NCI-H2107 treated with DMSO at 0.1 percent for 48 hours (cell line): ENCODE measurements around the gene COL27A1.

ENCODE experiments used
- DNase-seq: peaks from one replicate; lab custom pipeline; 2025; ENCODE audit not compliant: unreplicated experiment; lab: John Stamatoyannopoulos, UW

Gene COL27A1

GRCh38 chr9:114299286-114300152, 144.2 kb downstream of the COL27A1 start:
- no peak for DNase-seq

DNA sequence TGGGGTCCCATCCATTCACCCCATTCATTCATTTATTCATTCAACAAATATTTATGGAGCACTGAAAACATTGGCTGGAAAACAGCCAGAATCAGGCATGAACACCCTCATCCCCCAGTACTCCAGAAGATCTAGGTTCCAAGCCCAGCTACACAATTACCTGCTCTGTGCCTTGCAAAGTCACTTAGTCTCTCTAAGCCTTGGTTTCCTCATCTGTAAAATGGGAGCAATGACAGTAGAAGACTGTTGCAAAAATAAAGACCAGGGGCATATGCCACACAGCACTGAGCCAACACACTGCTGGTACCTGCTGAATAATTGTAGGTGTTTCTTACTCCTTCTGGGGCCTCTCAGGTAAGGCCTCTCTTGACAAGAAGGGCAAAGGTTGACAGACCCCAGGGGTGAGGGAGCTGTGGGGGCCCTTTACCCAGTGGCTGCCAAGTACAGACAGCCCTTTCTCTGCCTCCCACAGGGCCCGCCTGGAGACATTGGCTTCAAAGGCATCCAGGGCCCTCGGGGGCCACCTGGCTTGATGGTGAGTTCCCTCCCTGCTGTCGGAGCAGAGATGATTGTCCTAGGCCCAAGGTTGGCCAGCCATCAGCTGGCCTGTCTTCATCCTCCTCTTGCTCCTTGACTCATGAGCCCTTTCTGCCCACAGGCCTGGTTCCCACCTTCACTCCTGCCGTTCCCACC, 145.0 kb downstream of the COL27A1 start:
- no peak for DNase-seq

- DNase-seq, result no peak
Measured at GRCh38 chr9:114300846-114301797, 145.8 kb downstream of the COL27A1 start.

DNA sequence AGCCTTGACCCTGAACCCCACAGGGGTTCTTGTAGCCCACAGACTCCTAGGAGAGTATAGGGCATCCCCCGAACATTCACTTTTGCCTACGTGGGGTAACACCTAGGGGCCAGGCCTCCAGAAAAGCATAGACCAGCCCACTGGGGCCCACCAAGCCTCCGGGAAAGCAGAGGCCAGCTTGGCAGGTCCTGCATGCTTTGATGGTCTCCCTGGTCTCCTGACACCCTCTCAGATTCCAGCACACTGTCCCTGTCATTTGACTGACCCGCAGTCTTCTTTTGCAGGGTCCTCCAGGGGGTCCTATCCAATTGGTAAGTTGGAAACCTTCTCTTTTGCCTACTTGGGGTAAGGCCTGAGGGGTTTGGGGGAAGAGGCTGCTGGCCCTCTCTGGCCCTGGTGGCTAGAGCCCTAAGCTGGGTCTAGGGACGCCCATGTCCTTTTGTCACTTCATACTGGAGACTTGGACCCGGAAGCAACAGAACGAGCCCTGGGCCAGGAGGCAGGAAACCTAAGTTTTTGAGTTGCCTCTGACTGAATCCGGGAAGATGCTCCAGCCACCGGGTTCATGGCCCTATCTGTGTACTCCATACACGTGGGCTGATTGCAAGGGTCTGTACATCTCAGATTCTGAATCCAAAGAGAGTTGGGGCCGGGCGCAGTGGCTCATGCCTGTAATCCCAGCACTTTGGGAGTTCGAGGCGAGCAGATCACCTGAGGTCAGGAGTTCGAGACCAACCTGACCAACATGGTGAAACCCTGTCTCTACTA, 146.6 kb downstream of the COL27A1 start:
- DNase-seq, result no peak

DNA sequence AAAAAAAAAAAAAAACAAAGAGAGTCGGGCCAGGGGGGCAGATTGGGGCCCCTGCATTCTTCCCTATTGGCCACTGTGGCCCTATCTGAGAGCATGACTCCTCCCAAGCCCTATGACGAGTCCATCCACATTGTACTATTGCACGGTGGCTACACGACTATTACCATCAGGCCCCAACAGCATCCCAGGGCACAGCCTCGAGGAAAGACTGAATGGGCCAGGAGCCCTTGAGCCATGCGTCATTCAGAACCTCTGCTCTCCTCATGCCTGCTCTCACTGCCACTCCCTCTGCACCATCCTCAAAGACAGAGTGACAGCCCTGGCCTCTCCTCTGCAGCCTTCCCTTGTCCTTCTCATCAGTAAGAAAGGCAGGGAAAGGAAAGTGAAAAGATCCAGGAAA, 147.4 kb downstream of the COL27A1 start:
- no peak for DNase-seq

- DNase-seq, result no peak
Measured at GRCh38 chr9:114303571-114303970, 148.2 kb downstream of the COL27A1 start.

DNA sequence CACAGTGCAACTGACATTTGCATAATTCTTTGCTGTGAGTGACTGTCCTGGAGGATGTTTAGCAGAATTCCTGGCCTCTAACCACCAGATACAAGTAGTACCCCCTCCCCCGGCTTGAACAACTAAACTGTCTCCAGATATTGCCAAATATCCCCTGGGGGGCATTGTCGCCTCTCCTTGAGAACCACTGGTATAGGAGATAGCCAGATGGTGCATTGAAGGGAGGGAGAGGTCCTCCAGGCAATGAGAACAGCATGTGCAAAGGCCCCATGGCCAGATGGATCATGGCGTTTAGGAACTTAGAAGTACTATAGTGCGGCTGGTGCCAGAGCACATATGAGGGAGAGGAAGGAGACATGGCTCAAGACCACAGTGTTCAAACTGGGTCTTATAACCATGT, 148.6 kb downstream of the COL27A1 start:
- no peak for DNase-seq

DNA sequence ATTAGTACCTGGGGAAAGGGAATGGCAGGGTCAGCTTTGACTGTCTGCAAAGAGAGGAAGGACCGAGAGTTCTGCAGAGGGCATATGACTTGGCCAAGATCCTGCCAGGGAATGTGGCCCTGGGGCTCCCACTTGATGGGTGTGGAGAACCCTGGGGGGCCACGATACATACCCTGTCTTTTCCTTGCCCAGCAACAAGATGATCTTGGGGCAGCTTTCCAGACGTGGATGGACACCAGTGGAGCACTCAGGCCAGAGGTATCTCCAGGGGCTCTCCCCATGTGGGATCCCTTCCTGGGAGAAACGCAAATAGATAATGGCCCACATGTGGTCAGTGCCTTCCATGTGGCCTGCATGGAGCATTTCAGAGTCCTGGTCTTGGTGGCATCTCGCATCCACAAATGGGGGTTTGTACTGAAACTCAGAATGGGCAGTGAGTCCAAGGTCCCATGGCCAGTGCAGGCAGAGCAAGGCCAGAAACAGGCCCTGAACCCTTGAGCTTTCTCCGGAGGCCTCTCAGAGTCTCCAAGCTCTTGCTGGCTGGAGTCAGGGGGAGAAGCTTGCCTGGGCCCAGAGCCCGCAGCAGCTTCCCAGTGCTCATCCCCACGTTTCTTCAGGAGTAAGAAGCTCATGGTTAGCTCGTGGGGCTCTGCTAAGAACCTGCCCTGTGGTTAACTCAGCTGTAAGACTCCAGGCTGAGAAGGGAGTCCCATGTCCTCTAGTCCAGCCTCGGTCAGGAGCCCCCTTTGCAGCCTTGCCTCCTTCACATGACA, 149.3 kb downstream of the COL27A1 start:
- no peak for DNase-seq

DNA sequence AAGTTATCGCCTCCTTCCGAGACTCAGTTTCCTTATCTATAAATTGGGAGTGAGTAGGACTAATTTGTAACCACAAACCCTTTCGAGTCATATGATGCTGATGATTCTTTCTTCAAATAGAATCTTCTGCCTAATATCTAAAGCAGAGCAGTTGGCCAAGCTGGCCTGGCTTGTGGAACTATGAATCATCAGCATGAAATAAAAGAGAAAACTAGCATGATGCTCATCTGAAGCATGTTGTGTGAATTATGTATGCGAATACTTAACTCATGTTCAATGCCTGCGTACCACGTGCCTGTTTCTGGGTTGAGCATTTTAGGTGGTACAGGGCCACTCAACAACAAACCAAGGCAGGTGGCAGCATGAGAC, 152.5 kb downstream of the COL27A1 start:
- no peak for DNase-seq

DNA sequence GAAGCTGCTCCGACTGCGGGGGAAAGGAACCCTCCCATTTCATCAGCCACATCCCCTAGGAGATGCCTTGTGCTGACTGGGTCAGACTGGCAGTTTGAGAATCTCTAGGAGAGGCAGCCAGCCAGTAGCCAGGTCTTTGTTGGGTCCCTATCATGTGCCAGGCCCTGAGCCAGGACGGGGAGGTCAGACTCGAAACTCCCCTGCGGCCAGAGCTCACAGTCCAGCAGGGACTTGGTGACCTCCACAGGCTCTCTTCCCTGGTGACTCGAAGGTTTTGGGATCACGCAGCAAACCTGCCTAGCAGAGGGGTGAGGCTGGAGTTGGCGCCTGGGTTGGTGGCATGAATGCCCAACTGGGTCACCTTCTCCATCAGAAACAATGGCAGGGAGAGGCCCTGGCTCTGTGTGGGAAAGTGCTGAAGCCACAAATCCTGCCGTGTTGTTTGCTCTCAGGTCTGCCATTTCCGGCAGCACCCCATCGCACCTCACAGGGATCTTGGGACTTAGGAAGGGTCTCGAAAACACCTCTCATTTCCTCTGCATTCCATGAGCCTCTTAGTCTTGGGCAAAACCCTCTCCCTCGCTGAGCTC, 153.1 kb downstream of the COL27A1 start:
- DNase-seq, result no peak

DNA sequence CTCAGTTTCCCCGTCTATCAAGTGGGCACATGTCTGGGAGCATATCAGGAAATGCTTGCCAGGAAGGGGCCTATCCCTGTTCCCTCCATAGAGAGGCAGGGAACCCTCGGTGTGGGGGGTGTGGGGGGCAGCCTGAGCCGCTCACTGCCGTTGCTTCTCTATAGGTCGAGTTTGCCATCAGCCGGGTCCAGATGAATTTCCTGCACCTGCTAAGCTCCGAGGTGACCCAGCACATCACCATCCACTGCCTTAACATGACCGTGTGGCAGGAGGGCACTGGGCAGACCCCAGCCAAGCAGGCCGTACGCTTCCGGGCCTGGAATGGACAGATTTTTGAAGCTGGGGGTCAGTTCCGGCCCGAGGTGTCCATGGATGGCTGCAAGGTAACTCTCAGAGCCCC, 153.8 kb downstream of the COL27A1 start:
- DNase-seq, result no peak

DNA sequence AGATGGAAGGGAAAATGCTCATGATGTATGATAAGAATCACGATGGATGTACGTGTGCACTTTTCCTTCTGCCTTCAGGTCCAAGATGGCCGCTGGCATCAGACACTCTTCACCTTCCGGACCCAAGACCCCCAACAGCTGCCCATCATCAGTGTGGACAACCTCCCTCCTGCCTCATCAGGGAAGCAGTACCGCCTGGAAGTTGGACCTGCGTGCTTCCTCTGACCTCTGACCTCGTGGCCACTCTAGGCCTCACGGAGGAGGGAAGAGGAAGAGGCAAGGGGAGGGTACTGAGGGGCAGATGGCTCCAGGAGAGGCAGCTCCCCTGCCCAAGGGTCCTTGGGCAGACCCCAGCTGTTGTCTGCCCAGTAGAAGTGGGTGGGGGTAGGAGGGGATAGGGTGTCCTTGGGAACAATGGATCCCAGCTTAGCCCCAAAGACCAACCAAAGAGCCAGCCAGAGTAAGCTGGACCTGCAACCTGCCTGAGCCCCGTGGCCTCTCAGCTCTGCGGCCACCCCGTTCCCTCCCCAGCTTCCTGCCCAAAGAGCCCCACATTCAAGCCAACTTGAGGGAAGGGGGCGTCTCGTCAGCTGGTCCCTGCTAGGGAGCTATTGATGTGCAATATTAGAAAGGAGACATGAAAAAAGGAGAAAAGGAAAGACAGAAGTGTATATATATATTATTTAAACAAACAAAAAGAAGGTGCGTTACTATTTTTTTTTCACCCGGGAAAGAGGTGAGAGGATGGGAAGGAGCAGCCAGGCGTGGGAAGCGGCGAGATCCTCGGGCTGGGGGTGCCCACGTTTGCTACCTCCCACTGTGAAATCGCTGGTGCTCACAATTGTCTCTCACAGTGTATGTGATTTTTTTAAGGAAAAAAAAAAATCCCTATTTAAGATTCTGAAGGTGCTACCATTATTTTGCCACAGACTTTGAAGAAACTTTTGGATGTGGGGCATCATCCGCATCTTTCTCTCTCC, 155.4 kb downstream of the COL27A1 start:
- no peak for DNase-seq

- no peak for DNase-seq
Measured at GRCh38 chr9:114311571-114312512, 156.5 kb downstream of the COL27A1 start.

DNA sequence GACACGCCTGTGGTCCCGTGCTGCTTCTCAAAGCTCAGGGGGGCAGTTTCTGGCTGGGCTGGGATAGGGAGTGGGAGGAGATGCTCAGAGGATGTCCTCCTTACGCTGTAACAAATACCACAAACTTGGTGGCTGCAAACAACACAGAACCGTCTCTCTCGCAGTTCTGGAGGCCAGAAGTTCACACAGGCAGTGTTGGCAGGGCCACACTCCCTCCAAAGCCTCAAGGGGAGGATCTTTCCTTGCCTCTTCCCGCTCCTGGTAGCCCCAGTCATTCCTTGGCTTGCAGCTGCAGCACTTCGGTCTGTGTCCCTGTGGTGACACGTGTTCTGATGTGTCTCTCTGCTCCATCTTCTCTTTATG, 157.2 kb downstream of the COL27A1 start:
- no peak for DNase-seq

DNA sequence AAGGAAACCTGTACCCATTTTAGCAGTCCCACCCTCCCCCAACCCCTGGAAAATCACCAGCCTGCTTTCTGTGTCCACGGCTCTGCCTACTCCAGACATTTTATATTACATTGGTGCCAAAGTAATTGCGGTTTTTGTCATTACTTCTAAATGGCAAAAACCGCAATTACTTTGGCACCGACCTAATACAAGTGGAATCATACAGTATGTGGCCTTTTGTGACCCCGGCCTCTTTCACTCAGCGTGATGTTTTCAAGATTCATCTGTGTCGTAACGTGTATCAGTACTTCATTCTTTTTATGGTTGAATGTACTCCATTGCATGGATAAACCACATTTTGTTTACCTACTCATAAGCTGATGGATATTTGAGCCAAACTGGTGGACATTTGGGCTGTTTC, 157.8 kb downstream of the COL27A1 start:
- no peak for DNase-seq

DNA sequence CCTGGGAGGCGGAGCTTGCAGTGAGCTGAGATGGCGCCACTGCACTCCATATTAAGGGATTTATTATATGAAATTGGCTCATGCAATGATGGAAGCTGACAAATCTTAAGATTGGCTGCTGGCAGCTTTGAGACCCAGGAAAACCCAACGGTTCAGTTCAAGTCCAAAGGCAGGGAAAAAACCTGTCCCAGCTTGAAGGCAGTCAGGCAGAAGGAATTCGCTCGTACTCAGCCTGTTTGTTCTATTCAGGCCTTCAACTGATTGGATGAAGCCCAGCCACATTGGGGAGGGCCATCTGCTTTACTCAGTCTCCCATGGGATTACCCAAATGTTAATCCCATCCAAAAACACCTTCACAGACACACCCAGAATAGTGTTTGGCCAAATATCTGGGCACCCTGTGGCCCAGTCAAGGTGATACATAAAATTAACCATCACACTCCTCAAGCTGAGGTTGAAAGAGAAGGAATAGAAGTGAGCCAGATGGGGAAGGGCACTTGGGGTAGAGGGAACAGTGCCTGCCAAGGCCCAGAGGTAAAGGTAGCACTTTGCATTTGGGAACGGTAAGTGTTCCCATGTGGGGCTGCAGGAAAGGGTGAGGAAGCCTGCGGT, 159.0 kb downstream of the COL27A1 start:
- DNase-seq, result no peak
